Stimulated activated naive CD8-positive, alpha-beta T cell treated with anti-CD3 and anti-CD28 coated beads, Interleukin-15, Interleukin-2, amounts not matched to agents 100 U/mL and 50 U/mL, for 24 hours (primary cell): Measurements from ENCODE around the gene MT1M.
A peak's percentile ranks its signal among the peaks of the same experiment; 100 is the strongest.
"Not testable (repeated sequence)": the region's sequence is repeated elsewhere in the genome, so short reads cannot be mapped to it uniquely, and the experiment has no call there.

Source experiments
- ATAC-seq: fragments of 150-1000 bp; cut with Tn5 transposase; one replicate; pipeline ENCODE4 v1.10.0; 2021
- DNase-seq: peaks from one replicate; pipeline ENCODE4 v3.0.0; 2021

Gene MT1M

DNA sequence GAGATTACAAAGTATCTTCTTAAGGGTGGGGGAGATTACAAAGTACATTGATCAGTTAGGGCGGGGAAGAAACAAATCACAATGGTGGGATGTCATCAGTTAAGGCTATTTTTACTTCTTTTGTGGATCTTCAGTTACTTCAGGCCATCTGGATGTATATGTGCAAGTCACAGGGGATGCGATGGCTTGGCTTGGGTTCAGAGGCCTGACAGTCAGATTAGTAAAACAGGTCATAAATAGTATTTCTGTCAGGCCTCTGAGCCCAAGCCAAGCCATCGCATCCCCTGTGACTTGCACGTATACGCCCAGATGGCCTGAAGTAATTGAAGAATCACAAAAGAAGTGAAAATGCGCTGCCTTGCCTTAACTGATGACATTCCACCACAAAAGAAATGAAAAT lies 42.1 kb downstream of the MT1M start:
- not testable (repeated sequence) for DNase-seq, ATAC-seq

- peak; percentile 59 for DNase-seq
These were observed 43.3 kb downstream of the MT1M start for GRCh38 chr16:56675685-56676210.

DNA sequence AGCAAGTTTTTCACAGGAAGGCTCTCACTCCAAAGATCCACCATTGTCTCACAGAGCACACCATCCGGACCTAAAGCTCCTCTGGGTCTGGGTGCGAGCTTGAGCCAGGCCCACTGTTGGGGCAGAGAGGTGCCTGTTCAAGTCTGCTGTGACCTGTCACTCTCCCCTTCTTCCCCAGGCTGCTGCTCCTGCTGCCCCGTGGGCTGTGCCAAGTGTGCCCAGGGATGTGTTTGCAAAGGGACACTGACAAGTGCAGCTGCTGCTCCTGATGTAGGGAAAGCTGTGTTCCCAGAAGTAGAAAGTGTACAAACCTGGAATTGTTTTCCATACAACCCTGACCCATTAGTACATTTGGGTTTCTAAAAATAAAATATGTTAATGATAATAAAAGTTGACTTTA lies 45.0 kb downstream of the MT1M start:
- DNase-seq = no peak
- no peak for ATAC-seq

More at GRCh38 chr16:56675685-56676210, 43.3 kb downstream of the MT1M start:
- peak; percentile 70 for ATAC-seq

GRCh38 chr16:56679078-56679730 lies 46.7 kb downstream of the MT1M start:
- ATAC-seq = no peak
- no peak for DNase-seq

DNA sequence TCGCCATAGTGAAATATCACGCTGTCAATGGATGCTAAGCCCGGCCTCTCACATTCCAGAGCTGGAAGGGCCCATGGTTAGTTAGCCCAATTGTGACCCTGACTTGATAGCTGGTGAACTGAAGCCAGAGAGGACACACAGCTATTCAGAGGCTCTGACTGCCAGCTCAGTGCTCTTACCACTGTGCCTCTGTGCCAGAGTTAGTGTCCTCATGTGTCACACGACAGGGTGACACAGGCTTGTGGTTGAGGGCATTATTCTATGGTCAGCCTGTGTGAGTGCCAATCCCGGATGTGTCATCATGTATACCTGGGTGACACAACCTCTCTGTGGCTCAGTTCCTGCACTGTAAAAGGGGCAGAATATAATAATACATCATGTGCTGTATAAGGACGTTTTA lies 47.4 kb downstream of the MT1M start:
- no peak for DNase-seq
- peak; percentile 47 for ATAC-seq

DNA sequence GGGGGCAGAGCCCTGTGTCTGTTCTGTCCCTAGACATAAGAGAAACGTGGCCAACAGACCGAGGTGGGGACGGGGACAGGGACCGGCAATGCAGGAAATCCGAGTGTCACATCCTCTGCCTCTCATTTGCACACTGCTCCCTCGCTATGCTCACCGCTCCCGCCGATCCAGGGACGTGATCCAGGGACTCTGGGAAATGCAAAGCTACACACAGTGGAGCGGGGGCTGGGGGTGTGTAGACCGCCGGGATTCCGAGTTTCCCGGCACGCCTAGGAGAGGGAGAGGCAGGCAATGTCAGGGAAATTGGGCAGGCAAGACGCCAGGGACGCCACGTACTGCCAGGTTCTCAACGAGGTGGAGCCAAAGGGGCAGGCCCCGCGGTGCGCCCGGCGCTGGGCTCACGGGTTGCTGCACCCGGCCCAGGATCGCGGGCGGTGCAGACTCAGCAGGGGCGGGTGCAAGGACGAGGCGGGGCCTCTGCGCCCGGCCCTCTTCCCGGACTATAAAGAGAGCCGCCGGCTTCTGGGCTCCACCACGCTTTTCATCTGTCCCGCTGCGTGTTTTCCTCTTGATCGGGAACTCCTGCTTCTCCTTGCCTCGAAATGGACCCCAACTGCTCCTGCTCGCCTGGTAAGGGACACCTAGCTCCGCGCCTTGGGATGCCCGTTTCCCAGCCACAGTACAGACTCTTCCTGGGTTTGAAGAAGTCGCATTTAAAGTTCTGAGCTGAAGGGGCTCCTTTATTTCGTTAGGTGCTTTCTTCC lies 49.7 kb downstream of the MT1M start, which contains the start of gene MT1X:
Gene MT1X, plus strand, starts transcription at position 532 of the 764 bp plus-strand sequence. Its CDS starts 71 bp downstream, at position 603.
- peak; percentile 98 for ATAC-seq
- DNase-seq = peak; percentile 89

GRCh38 chr16:56682703-56683397 lies 50.4 kb downstream of the MT1M start:
- ATAC-seq = no peak
- no peak for DNase-seq
